Measurements from ENCODE around the gene PLXNA4.

DNA sequence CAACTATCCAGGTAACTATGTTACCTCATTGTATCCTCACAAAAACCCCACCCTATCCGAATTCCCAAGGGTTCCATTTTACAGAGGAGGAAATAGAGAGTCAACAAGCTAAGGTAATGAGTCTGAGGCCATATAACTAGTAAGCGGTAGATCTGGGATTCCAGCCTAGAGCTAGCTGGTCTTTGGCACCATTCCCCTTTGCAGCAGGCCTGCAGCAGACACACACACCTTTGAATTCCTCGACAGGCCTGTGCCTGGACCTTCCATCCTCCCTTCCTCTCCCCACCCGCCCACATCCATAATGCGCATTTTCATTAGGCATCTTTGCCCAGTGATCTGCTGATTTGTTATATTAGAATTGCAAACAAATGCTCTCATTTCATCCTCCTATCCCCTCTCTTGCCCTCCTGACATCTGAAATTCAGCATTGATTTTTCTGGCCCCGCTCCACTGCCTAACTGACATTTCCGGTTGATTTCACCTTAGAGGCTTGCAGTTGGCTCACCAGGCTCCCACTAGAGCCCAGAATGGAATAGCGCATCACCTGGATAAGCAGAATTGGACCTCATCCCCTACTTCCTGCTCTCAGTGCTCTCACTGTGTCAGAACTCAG lies 129.5 kb downstream of the PLXNA4 start:
- TF ChIP-seq EZH2 (IDR thresholded peaks at IDR 0.05; ENCODE audit: borderline replicate concordance, low read length), result no peak
- TF ChIP-seq CTCF (IDR thresholded peaks at IDR 0.05; ENCODE audit: low read length), result no peak
